HCT116 (cell line): ENCODE results near the gene RWDD3. TPM values are rescaled to one million over a fixed set of nuclear protein-coding genes. Genes with fewer than 3 reads are reported as not detected.

Experiments
- ATAC-seq: fragments of 200-7000 bp; cut with Tn5 transposase; 2 replicates; pipeline ENCODE4 v1.9.1; 2020; ENCODE audit warnings: mild to moderate bottlenecking, moderate library complexity
- BruUV-seq: library from RNA; stranded (reverse); fragments of 400-500 nt; replicated peaks from 2 replicates; lab custom pipeline; 2021; lab: Mats Ljungman, UMichigan
- CTCF ChIA-PET: fragments of 300-600 bp; sonication (Branson Sonifier 250); formaldehyde crosslinking; loops from one replicate; lab custom pipeline; 2021; ENCODE audit warnings: antibody characterized with exemption; lab: Charles Lee
- POLR2A ChIA-PET: fragments of 300-600, 350-600 bp; sonication (Branson Sonifier 250); formaldehyde crosslinking; loops from one replicate; lab custom pipeline; 2021; ENCODE audit warnings: antibody characterized with exemption; lab: Charles Lee
- RAD21 ChIA-PET, 2 experiments: fragments of 300-600 bp; sonication (Branson Sonifier 250); formaldehyde crosslinking; loops; one replicate each; lab custom pipeline; 2023; ENCODE audit warnings: low total read pairs in 2 of 2; ENCODE audit not compliant: uncharacterized antibody in 2 of 2, unreplicated experiment in 2 of 2, low non-redundant PET in 1 of 2; lab: Charles Lee
- DNase-seq: peaks from one replicate; pipeline ENCODE4 v3.0.0-alpha.2; 2010; ENCODE audit warnings: low read depth, low spot score
- H2AFZ ChIP-seq: fragments of 200-600 bp; shearing (Covaris generic), sonication (generic); 2 replicates; pipeline ENCODE4 v1.6.1; 2017; ENCODE audit warnings: low read depth, mixed run types, mixed read lengths, antibody characterized with exemption, low read length; ENCODE audit not compliant: poor library complexity, severe bottlenecking
- H3K27ac ChIP-seq: 2 replicates; pipeline ENCODE4 v1.5.1; 2012; ENCODE audit warnings: low read depth, low read length
- H3K27me3 ChIP-seq: fragments of 200-600 bp; sonication (generic); 2 replicates; pipeline ENCODE4 v1.6.1; 2016; ENCODE audit warnings: mixed run types, low read length, mixed read lengths; ENCODE audit not compliant: insufficient read depth
- H3K36me3 ChIP-seq, 2 experiments: fragments of 200-500 bp in 1 of 2; fragments of 200-600 bp in 1 of 2; sonication (Bioruptor generic) in 1 of 2; sonication (generic) in 1 of 2; 2 replicates each; pipeline versions ENCODE4 v1.5.1 to v1.6.1; 2014 to 2016; ENCODE audit warnings: low read length in 2 of 2, inconsistent platforms in 1 of 2, mixed read lengths in 1 of 2, mixed run types in 1 of 2; ENCODE audit not compliant: insufficient read depth in 2 of 2, control insufficient read depth in 1 of 2
- H3K4me1 ChIP-seq, 2 experiments: fragments of 200-600 bp in 1 of 2; sonication (generic) in 1 of 2; 2 replicates each; pipeline versions ENCODE4 v1.5.1 to v1.6.1; 2012 to 2017; ENCODE audit warnings: low read length in 2 of 2, inconsistent platforms in 1 of 2, mild to moderate bottlenecking in 1 of 2, mixed read lengths in 1 of 2, mixed run types in 1 of 2, moderate library complexity in 1 of 2; ENCODE audit not compliant: insufficient read depth in 2 of 2, control insufficient read depth in 1 of 2
- H3K4me2 ChIP-seq: fragments of 200-600 bp; sonication (generic); 2 replicates; pipeline ENCODE4 v1.6.1; 2017; ENCODE audit warnings: mixed run types, low read length, mixed read lengths
- H3K4me3 ChIP-seq, 2 experiments: fragments of 200-600 bp in 1 of 2; sonication (generic) in 1 of 2; replicated peaks in 1 of 2; 2 replicates each; pipeline ENCODE4 v1.5.1; 2011 to 2016; ENCODE audit warnings: low read length in 2 of 2, control low read depth in 1 of 2, low read depth in 1 of 2, mild to moderate bottlenecking in 1 of 2, mixed read lengths in 1 of 2, mixed run types in 1 of 2
- H3K79me2 ChIP-seq: fragments of 200-600 bp; sonication (generic); 2 replicates; pipeline ENCODE4 v1.6.1; 2017; ENCODE audit warnings: mild to moderate bottlenecking, mixed run types, low read length, moderate library complexity, mixed read lengths; ENCODE audit not compliant: insufficient read depth
- H3K9ac ChIP-seq: fragments of 200-600 bp; sonication (generic); 2 replicates; pipeline ENCODE4 v1.6.1; 2016; ENCODE audit warnings: low read length, mixed read lengths
- H3K9me2 ChIP-seq: fragments of 200-600 bp; sonication (generic), shearing (Covaris generic); 2 replicates; pipeline ENCODE4 v1.6.1; 2017; ENCODE audit warnings: mixed run types, mild to moderate bottlenecking, moderate library complexity; ENCODE audit not compliant: insufficient read depth
- H3K9me3 ChIP-seq, 2 experiments: fragments of 200-500 bp in 1 of 2; fragments of 200-600 bp in 1 of 2; sonication (Bioruptor generic) in 1 of 2; sonication (generic) in 1 of 2; 2 replicates each; pipeline ENCODE4 v1.6.1; 2014 to 2017; ENCODE audit warnings: low read length in 2 of 2, mixed read lengths in 2 of 2, inconsistent platforms in 1 of 2, low read depth in 1 of 2, mild to moderate bottlenecking in 1 of 2, mixed run types in 1 of 2, moderate library complexity in 1 of 2; ENCODE audit not compliant: control insufficient read depth in 1 of 2, insufficient read depth in 1 of 2
- H4K20me1 ChIP-seq: fragments of 200-600 bp; sonication (generic), shearing (Covaris generic); 2 replicates; pipeline ENCODE4 v1.6.1; 2017; ENCODE audit warnings: mixed run types, mild to moderate bottlenecking, moderate library complexity; ENCODE audit not compliant: insufficient read depth
- CBX3 ChIP-seq: IDR thresholded peaks from 2 replicates; pipeline ENCODE4 v1.6.1; 2012; ENCODE audit warnings: low read depth
- CEBPB ChIP-seq: IDR thresholded peaks from 2 replicates; pipeline ENCODE4 v1.6.1; 2012; ENCODE audit warnings: low read depth
- EGR1 ChIP-seq: IDR thresholded peaks from 2 replicates; pipeline ENCODE4 v1.6.1; 2012; ENCODE audit warnings: low read depth
- EZH2 ChIP-seq: fragments of 200-600 bp; sonication (generic); IDR thresholded peaks from 2 replicates; pipeline ENCODE4 v1.6.1; 2017; ENCODE audit warnings: antibody characterized with exemption, mixed run types
- EZH2phosphoT487 ChIP-seq: fragments of 200-600 bp; IDR thresholded peaks from 2 replicates; pipeline ENCODE4 v1.6.1; 2018; ENCODE audit warnings: antibody characterized with exemption, borderline replicate concordance
- POLR2A ChIP-seq: IDR thresholded peaks from 2 replicates; pipeline ENCODE4 v1.7.0; 2011; ENCODE audit warnings: borderline replicate concordance; ENCODE audit not compliant: insufficient read depth, insufficient read length; ENCODE audit errors: extremely low read depth
- RAD21 ChIP-seq: IDR thresholded peaks from 2 replicates; pipeline ENCODE4 v1.6.1; 2012; ENCODE audit warnings: low read depth, mild to moderate bottlenecking
- SIN3A ChIP-seq: IDR thresholded peaks from 2 replicates; pipeline ENCODE4 v1.6.1; 2012; ENCODE audit warnings: low read depth
- SP1 ChIP-seq: IDR thresholded peaks from 2 replicates; pipeline ENCODE4 v1.6.1; 2012; ENCODE audit warnings: low read depth
- YY1 ChIP-seq: IDR thresholded peaks from 2 replicates; pipeline ENCODE4 v1.6.1; 2011; ENCODE audit warnings: low read length, low read depth, moderate library complexity, mild to moderate bottlenecking; ENCODE audit not compliant: insufficient replicate concordance; ENCODE audit errors: extremely low read depth
- ZFX ChIP-seq: fragments of 450-650 bp; IDR thresholded peaks from 2 replicates; pipeline ENCODE4 v1.6.1; 2017
- ZNF274 ChIP-seq: fragments of 200-500 bp; sonication (Bioruptor generic); IDR thresholded peaks from 2 replicates; pipeline ENCODE4 v1.6.1; 2014; ENCODE audit warnings: mild to moderate bottlenecking, low read depth, low read length, inconsistent platforms
- intact Hi-C: fragments of 100-400 bp; cut with micrococcal nuclease; formaldehyde crosslinking; loops from 2 replicates; pipeline ENCODE4 v1.10.0; 2022
- total RNA-seq: library from RNA; stranded (reverse); gene quantifications from one replicate; pipeline ENCODE4 v1.2.1, GENCODE V29; 2021; ENCODE audit not compliant: unreplicated experiment
- TF ChIP-seq, protein P1 (sequence below), 3 experiments: fragments of 200-600 bp in 1 of 3; sonication (generic) in 1 of 3; IDR thresholded peaks in 2 of 3; conservative IDR thresholded peaks in 1 of 3; 2 replicates each; pipeline ENCODE4 v1.5.1; 2012 to 2017; ENCODE audit warnings: low read depth in 2 of 3, low read length in 2 of 3, antibody characterized with exemption in 1 of 3, borderline replicate concordance in 1 of 3, control low read depth in 1 of 3, mild to moderate bottlenecking in 1 of 3, mixed read lengths in 1 of 3, mixed run types in 1 of 3, moderate library complexity in 1 of 3; ENCODE audit not compliant: insufficient read depth in 1 of 3
- TF ChIP-seq, protein P2 (sequence below): IDR thresholded peaks from 2 replicates; pipeline ENCODE4 v1.6.1; 2012
- TF ChIP-seq, protein P3 (sequence below): IDR thresholded peaks from 2 replicates; pipeline ENCODE4 v1.6.1; 2012

Gene RWDD3
- total RNA-seq, 1 experiment from 2014 or later, result 12.4 TPM

DNA sequence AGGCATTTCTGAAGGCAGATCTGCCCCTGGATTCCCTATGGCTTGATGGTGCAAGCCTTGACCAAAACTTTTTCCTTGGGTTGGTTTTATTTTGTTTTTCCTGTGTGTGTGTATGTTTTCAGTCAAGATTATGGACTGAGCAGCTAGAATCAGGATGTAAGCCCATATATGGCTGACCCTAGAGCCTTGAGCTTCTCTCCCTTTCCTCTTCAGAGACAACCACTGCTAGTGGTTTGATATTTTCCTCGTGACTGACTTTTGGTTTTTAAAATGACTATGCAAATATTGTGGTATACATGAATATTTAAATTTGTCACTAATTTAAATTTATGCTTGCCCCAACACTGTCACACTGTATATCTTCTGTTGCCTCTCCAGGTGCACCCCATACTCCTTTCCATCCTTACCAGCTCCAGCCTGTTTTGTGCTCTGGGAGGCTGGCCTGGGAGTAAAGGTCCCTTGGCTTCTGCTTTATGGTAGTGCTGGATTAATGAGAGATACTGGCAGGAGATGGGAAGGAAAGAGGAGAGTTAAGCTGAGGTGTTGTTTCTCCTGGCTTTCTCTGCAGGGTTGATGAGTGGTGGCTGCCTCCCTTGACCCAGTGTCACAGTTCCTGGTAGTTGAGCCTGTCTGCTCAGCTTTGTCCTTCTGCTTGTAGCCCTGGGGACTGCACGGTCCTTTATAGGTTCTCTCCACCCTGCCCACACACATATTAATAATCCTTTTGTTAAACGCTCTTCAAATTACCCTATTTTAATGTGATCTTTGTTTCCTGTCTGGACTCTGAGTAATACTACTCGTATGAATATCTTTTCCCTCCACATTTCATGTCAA is 44.4 kb downstream of the RWDD3 start:
- intact Hi-C loops, result no loop called here
- Histone ChIP-seq H3K4me2 (no peak overlapping the region), H3K9ac (no peak overlapping the region), H4K20me1 (no peaks in the 10 kb centered on the region), H3K27me3 (no peaks in the 10 kb centered on the region), H3K79me2 (no peaks in the 10 kb centered on the region), H3K9me3 (no peaks in the 10 kb centered on the region), H3K36me3 (no peaks in the 10 kb centered on the region), H3K4me1 (no peaks in the 10 kb centered on the region), H3K4me3 (no peak overlapping the region), H2AFZ (no peak overlapping the region), H3K27ac (no peak overlapping the region), H3K9me2 (0 out of 2 replicates have a peak, but pooled peaks cover 2% of the 10 kb centered on the region)
- DNase-seq, result no peak
- no peak for ATAC-seq
- no peak for TF ChIP-seq ZNF274
- no peak for TF ChIP-seq CEBPB
- ChIA-PET POLR2A (no interaction called here), CTCF (no interaction called here), RAD21 (no interaction called here)
- BruUV-seq, result no TSS peak

DNA sequence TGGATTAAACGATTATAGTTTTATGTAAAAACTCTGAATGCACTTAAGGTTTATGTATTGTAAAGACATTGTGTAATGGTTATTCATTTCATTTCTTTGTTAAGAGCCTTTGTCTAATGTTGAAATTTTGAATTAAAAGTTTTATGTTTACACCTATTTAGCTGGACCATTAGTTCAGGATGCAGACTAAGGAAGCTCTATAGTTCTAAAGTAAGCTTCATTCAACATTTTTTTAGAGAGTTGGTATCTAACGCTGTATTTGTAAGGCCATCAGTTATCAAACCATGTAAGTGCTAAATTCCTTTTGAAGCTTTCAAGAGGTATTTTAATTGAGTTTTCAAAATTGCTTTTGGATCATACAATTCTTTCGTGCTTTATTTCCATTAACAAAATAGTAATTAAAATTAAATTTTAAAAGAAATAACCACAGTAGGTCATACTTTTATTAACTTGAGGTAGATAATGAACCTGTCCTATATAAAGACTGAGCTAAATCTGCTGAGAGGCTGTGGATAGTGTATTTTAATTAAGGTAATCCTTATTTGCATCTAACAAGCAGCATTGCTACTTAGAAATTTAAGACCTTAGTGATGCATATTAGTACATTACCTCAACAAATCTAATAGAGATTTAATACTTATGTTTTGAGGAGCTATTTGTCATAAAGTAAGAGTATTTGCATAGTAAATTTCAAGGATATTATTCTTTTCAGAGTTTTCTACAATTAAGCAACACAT is 47.9 kb downstream of the RWDD3 start:
- DNase-seq (no peak), ATAC-seq (no peak)
- H3K36me3 ChIP-seq, result no peaks in the 10 kb centered on the region
- no peaks in the 10 kb centered on the region for H3K79me2 ChIP-seq
- no peak overlapping the region for H3K4me2 ChIP-seq
- no peak overlapping the region for H2AFZ ChIP-seq
- H4K20me1 ChIP-seq, result no peaks in the 10 kb centered on the region
- ChIA-PET CTCF (no interaction called here), RAD21 (no interaction called here), POLR2A (no interaction called here)
- H3K9me2 ChIP-seq, result 0 out of 2 replicates have a peak, but pooled peaks cover 2% of the 10 kb centered on the region
- TF ChIP-seq ZFX (no peak), POLR2A (no peak), RAD21 (no peak), CEBPB (no peak), EZH2phosphoT487 (no peak), SP1 (no peak), YY1 (no peak), SIN3A (no peak), CBX3 (no peak), EGR1 (no peak), EZH2 (no peak), ZNF274 (no peak)
- TF ChIP-seq, protein P1, sequence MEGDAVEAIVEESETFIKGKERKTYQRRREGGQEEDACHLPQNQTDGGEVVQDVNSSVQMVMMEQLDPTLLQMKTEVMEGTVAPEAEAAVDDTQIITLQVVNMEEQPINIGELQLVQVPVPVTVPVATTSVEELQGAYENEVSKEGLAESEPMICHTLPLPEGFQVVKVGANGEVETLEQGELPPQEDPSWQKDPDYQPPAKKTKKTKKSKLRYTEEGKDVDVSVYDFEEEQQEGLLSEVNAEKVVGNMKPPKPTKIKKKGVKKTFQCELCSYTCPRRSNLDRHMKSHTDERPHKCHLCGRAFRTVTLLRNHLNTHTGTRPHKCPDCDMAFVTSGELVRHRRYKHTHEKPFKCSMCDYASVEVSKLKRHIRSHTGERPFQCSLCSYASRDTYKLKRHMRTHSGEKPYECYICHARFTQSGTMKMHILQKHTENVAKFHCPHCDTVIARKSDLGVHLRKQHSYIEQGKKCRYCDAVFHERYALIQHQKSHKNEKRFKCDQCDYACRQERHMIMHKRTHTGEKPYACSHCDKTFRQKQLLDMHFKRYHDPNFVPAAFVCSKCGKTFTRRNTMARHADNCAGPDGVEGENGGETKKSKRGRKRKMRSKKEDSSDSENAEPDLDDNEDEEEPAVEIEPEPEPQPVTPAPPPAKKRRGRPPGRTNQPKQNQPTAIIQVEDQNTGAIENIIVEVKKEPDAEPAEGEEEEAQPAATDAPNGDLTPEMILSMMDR (IDR thresholded peaks at IDR 0.05 in 2 of 3, conservative IDR thresholded peaks at IDR 0.05 in 1 of 3; ENCODE audit: borderline replicate concordance in 1 of 3, insufficient read depth in 1 of 3, low read depth in 2 of 3, low read length in 2 of 3), result no peak
- TF ChIP-seq, protein P2, sequence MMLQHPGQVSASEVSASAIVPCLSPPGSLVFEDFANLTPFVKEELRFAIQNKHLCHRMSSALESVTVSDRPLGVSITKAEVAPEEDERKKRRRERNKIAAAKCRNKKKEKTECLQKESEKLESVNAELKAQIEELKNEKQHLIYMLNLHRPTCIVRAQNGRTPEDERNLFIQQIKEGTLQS, result no peak
- TF ChIP-seq, protein P3, sequence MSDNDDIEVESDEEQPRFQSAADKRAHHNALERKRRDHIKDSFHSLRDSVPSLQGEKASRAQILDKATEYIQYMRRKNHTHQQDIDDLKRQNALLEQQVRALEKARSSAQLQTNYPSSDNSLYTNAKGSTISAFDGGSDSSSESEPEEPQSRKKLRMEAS, result no peak
- H3K4me3 ChIP-seq, result no peak overlapping the region
- no TSS peak for BruUV-seq
- H3K27me3 ChIP-seq, result no peaks in the 10 kb centered on the region
- no peak overlapping the region for H3K27ac ChIP-seq
- intact Hi-C loops, result no loop called here
- no peaks in the 10 kb centered on the region for H3K4me1 ChIP-seq
- H3K9ac ChIP-seq, result no peak overlapping the region
- no peaks in the 10 kb centered on the region for H3K9me3 ChIP-seq
